SK-N-MC (cell line): ENCODE data around the gene DHCR7.

Experiments
- DNase-seq: peaks from one replicate; pipeline ENCODE4 v3.0.0-alpha.2; 2011; ENCODE audit warnings: low read depth, low spot score
- H3K27ac ChIP-seq: fragments of 200-600 bp; sonication (generic); 2 replicates; pipeline ENCODE4 v1.5.1; 2016; ENCODE audit warnings: mixed run types
- H3K36me3 ChIP-seq: fragments of 200-600 bp; sonication (generic); 2 replicates; pipeline ENCODE4 v1.6.1; 2017; ENCODE audit warnings: antibody characterized with exemption, low read length, mixed read lengths; ENCODE audit not compliant: insufficient read depth
- H3K4me3 ChIP-seq: fragments of 200-600 bp; sonication (generic); 2 replicates; pipeline ENCODE4 v1.5.1; 2016
- H3K9ac ChIP-seq: fragments of 200-600 bp; sonication (generic); 2 replicates; pipeline ENCODE4 v1.8.0; 2017; ENCODE audit warnings: mixed run types, mixed read lengths; ENCODE audit not compliant: insufficient read length
- H3K9me3 ChIP-seq: fragments of 200-600 bp; sonication (generic); 2 replicates; pipeline ENCODE4 v1.6.1; 2017; ENCODE audit warnings: low read depth, mild to moderate bottlenecking, antibody characterized with exemption, low read length, moderate library complexity, mixed read lengths
- EZH2 ChIP-seq: fragments of 200-600 bp; sonication (generic); IDR thresholded peaks from one replicate; pipeline ENCODE4 v1.6.1; 2017; ENCODE audit warnings: antibody characterized with exemption
- FOXP2 ChIP-seq: optimal IDR thresholded peaks from 2 replicates; pipeline ENCODE3; 2011; ENCODE audit warnings: mild to moderate bottlenecking, moderate library complexity; ENCODE audit not compliant: insufficient read depth; ENCODE audit errors: extremely low read length, control extremely low read depth
- POLR2AphosphoS5 ChIP-seq: IDR thresholded peaks from 2 replicates; pipeline ENCODE4 v1.6.1; 2012; ENCODE audit warnings: mild to moderate bottlenecking, low read depth, low read length, borderline replicate concordance

Gene DHCR7

GRCh38 chr11:71482216-71482615 lies 34.0 kb upstream of the DHCR7 start:
- Histone ChIP-seq H3K27ac (no peak overlapping the region), H3K9me3 (no peaks in the 10 kb centered on the region), H3K4me3 (no peak overlapping the region), H3K36me3 (peaks cover 13% of the 10 kb centered on the region; the same call in 1 of the 2 replicates), H3K9ac (no peak overlapping the region)
- DNase-seq, result no peak
- TF ChIP-seq POLR2AphosphoS5 (no peak), FOXP2 (no peak), EZH2 (no peak)

GRCh38 chr11:71481101-71481960 lies 33.1 kb upstream of the DHCR7 start:
- TF ChIP-seq FOXP2 (no peak), EZH2 (no peak), POLR2AphosphoS5 (no peak)
- H3K27ac ChIP-seq, result no peak overlapping the region
- no peak overlapping the region for H3K4me3 ChIP-seq
- no peak overlapping the region for H3K9ac ChIP-seq
- no peak for DNase-seq
- H3K36me3 ChIP-seq, result peaks cover 13% of the 10 kb centered on the region; the same call in 1 of the 2 replicates
- H3K9me3 ChIP-seq, result no peaks in the 10 kb centered on the region

GRCh38 chr11:71478528-71478840 lies 30.3 kb upstream of the DHCR7 start:
- Histone ChIP-seq H3K9me3 (no peaks in the 10 kb centered on the region), H3K9ac (no peak overlapping the region), H3K4me3 (no peak overlapping the region), H3K27ac (no peak overlapping the region), H3K36me3 (peaks cover 15% of the 10 kb centered on the region; the same call in 1 of the 2 replicates)
- no peak for DNase-seq
- no peak for TF ChIP-seq EZH2
- TF ChIP-seq FOXP2, result no peak
- no peak for TF ChIP-seq POLR2AphosphoS5

- Histone ChIP-seq H3K4me3 (no peak overlapping the region), H3K9ac (no peak overlapping the region), H3K27ac (no peak overlapping the region), H3K9me3 (no peaks in the 10 kb centered on the region), H3K36me3 (peaks cover 14% of the 10 kb centered on the region; the same call in 1 of the 2 replicates)
- TF ChIP-seq EZH2 (no peak), POLR2AphosphoS5 (no peak), FOXP2 (no peak)
- no peak for DNase-seq
Measured at GRCh38 chr11:71477641-71478527, 29.7 kb upstream of the DHCR7 start.

- Histone ChIP-seq H3K36me3 (peaks cover 13% of the 10 kb centered on the region; the same call in 1 of the 2 replicates), H3K27ac (no peak overlapping the region), H3K9ac (no peak overlapping the region), H3K9me3 (no peaks in the 10 kb centered on the region), H3K4me3 (no peak overlapping the region)
- no peak for TF ChIP-seq FOXP2
- no peak for TF ChIP-seq POLR2AphosphoS5
- no peak for TF ChIP-seq EZH2
- no peak for DNase-seq
Measured at GRCh38 chr11:71476926-71477640, 28.9 kb upstream of the DHCR7 start.

- Histone ChIP-seq H3K9ac (no peak overlapping the region), H3K36me3 (peaks cover 13% of the 10 kb centered on the region; the same call in 1 of the 2 replicates), H3K4me3 (no peak overlapping the region), H3K9me3 (no peaks in the 10 kb centered on the region), H3K27ac (no peak overlapping the region)
- DNase-seq, result no peak
- TF ChIP-seq EZH2 (no peak), POLR2AphosphoS5 (no peak), FOXP2 (no peak)
Measured at GRCh38 chr11:71476031-71476430, 27.8 kb upstream of the DHCR7 start.

- H3K36me3 ChIP-seq, result peaks cover 13% of the 10 kb centered on the region; the same call in 1 of the 2 replicates
Measured at GRCh38 chr11:71474771-71475483, 26.7 kb upstream of the DHCR7 start.

More at GRCh38 chr11:71474771-71475483, 26.7 kb upstream of the DHCR7 start:
- Histone ChIP-seq H3K9me3 (no peaks in the 10 kb centered on the region), H3K9ac (no peak overlapping the region), H3K27ac (no peak overlapping the region), H3K4me3 (no peak overlapping the region)
- no peak for TF ChIP-seq FOXP2
- TF ChIP-seq POLR2AphosphoS5, result no peak
- no peak for TF ChIP-seq EZH2
- DNase-seq, result no peak
